Measurements from ENCODE around the gene MZF1.

GRCh38 chr19:58555369-58555885 lies 17.7 kb downstream of the MZF1 start:
- TF ChIP-seq CTCF (conservative IDR thresholded peaks at IDR 0.05) (no peak), ZFX (IDR thresholded peaks at IDR 0.05) (no peak)

Measured in C4-2B (cell line).